Activated T-cell treated with anti-CD3 and anti-CD28 coated beads, Interleukin-2, amount 50 U/mL, for 24 hours (primary cell): ENCODE measurements around the gene NDE1.
"Not testable (repeated sequence)": the region's sequence is repeated elsewhere in the genome, so short reads cannot be mapped to it uniquely, and the experiment has no call there.

ENCODE experiments used
- DNase-seq: peaks from one replicate; pipeline ENCODE4 v3.0.0-alpha.2; 2020
- H3K27ac Mint-ChIP-seq: 2 replicates; pipeline ENCODE4 v1.8.0; 2020; ENCODE audit warnings: mild to moderate bottlenecking, mixed read lengths
- H3K27me3 Mint-ChIP-seq: 2 replicates; pipeline ENCODE4 v1.8.0; 2020; ENCODE audit warnings: mixed read lengths
- H3K36me3 Mint-ChIP-seq: 2 replicates; pipeline ENCODE4 v1.8.0; 2020; ENCODE audit warnings: low read depth, mixed read lengths
- H3K4me1 Mint-ChIP-seq: 2 replicates; pipeline ENCODE4 v1.8.0; 2020; ENCODE audit warnings: low read depth, mixed read lengths
- H3K4me3 Mint-ChIP-seq: 2 replicates; pipeline ENCODE4 v1.8.0; 2020; ENCODE audit warnings: mild to moderate bottlenecking, moderate library complexity, mixed read lengths
- H3K9me3 Mint-ChIP-seq: 2 replicates; pipeline ENCODE4 v1.8.0; 2020; ENCODE audit warnings: mixed read lengths

The NDE1 gene

GRCh38 chr16:15650019-15650697 is at the start of gene NDE1:
NDE1 (plus strand) TSS chr16:15650245; CDS start chr16:15664779, 14,534 bp downstream.
- H3K4me1 Mint-ChIP-seq: peaks cover 40% of the 10 kb centered on the region

GRCh38 chr16:15601212-15601879 is 48.7 kb upstream of the NDE1 start:
- H3K27me3 Mint-ChIP-seq: no peaks in the 10 kb centered on the region
- peaks cover 14% of the 10 kb centered on the region for H3K4me1 Mint-ChIP-seq
- no peak for DNase-seq
- peaks cover 98% of the 10 kb centered on the region for H3K36me3 Mint-ChIP-seq
- no peak overlapping the region for H3K4me3 Mint-ChIP-seq
- H3K27ac Mint-ChIP-seq: peak overlapping the region; percentile 48
- H3K9me3 Mint-ChIP-seq: no peaks in the 10 kb centered on the region

More at GRCh38 chr16:15650019-15650697, at the start of gene NDE1:
- Mint-ChIP-seq H3K27me3 (no peaks in the 10 kb centered on the region), H3K27ac (peak within 1 kb of the TSS; percentile 99), H3K4me3 (peak within 1 kb of the TSS; percentile 99), H3K9me3 (no peaks in the 10 kb centered on the region), H3K36me3 (peaks cover 42% of the 10 kb centered on the region)
- peak; percentile 89 for DNase-seq

- no peak for DNase-seq
- Mint-ChIP-seq H3K4me1 (peaks cover 14% of the 10 kb centered on the region), H3K4me3 (no peak overlapping the region), H3K27me3 (no peaks in the 10 kb centered on the region), H3K9me3 (no peaks in the 10 kb centered on the region), H3K27ac (no peak overlapping the region), H3K36me3 (peaks cover 98% of the 10 kb centered on the region)
Observed at GRCh38 chr16:15602285-15603044, 47.6 kb upstream of the NDE1 start.

GRCh38 chr16:15604460-15605440 is 45.3 kb upstream of the NDE1 start:
- H3K4me3 Mint-ChIP-seq: no peak overlapping the region
- H3K36me3 Mint-ChIP-seq: peaks cover 99% of the 10 kb centered on the region
- no peaks in the 10 kb centered on the region for H3K9me3 Mint-ChIP-seq

GRCh38 chr16:15605839-15606517 is 44.1 kb upstream of the NDE1 start:
- Mint-ChIP-seq H3K27me3 (no peaks in the 10 kb centered on the region), H3K9me3 (no peaks in the 10 kb centered on the region), H3K36me3 (peaks cover 99% of the 10 kb centered on the region), H3K4me3 (no peak overlapping the region), H3K4me1 (peaks cover 14% of the 10 kb centered on the region), H3K27ac (peak overlapping the region; percentile 68)
- no peak for DNase-seq

More at GRCh38 chr16:15604460-15605440, 45.3 kb upstream of the NDE1 start:
- Mint-ChIP-seq H3K4me1 (peaks cover 6% of the 10 kb centered on the region), H3K27me3 (no peaks in the 10 kb centered on the region), H3K27ac (peak overlapping the region; percentile 68)
- no peak for DNase-seq

- H3K27ac Mint-ChIP-seq: peak overlapping the region; percentile 68
- no peaks in the 10 kb centered on the region for H3K9me3 Mint-ChIP-seq
- peaks cover 16% of the 10 kb centered on the region for H3K4me1 Mint-ChIP-seq
- no peak overlapping the region for H3K4me3 Mint-ChIP-seq
- no peaks in the 10 kb centered on the region for H3K27me3 Mint-ChIP-seq
- peaks cover 98% of the 10 kb centered on the region for H3K36me3 Mint-ChIP-seq
- no peak for DNase-seq
Observed at GRCh38 chr16:15606518-15607220, 43.4 kb upstream of the NDE1 start.

GRCh38 chr16:15607221-15607699 is 42.8 kb upstream of the NDE1 start:
- not testable (repeated sequence) for H3K4me3 Mint-ChIP-seq, DNase-seq, H3K9me3 Mint-ChIP-seq, H3K27me3 Mint-ChIP-seq
- Mint-ChIP-seq H3K4me1 (peaks cover 18% of the 10 kb centered on the region), H3K36me3 (peaks cover 98% of the 10 kb centered on the region), H3K27ac (peak overlapping the region; percentile 68)

- Mint-ChIP-seq H3K36me3 (peaks cover 98% of the 10 kb centered on the region), H3K9me3 (no peaks in the 10 kb centered on the region), H3K27me3 (no peaks in the 10 kb centered on the region), H3K27ac (peak overlapping the region; percentile 30), H3K4me3 (no peak overlapping the region), H3K4me1 (peaks cover 18% of the 10 kb centered on the region)
- no peak for DNase-seq
Observed at GRCh38 chr16:15607700-15608396, 42.2 kb upstream of the NDE1 start.

- no peaks in the 10 kb centered on the region for H3K9me3 Mint-ChIP-seq
- H3K27me3 Mint-ChIP-seq: no peaks in the 10 kb centered on the region
- peaks cover 18% of the 10 kb centered on the region for H3K4me1 Mint-ChIP-seq
- H3K4me3 Mint-ChIP-seq: no peak overlapping the region
- H3K27ac Mint-ChIP-seq: peak overlapping the region; percentile 30
- no peak for DNase-seq
- peaks cover 95% of the 10 kb centered on the region for H3K36me3 Mint-ChIP-seq
Observed at GRCh38 chr16:15608398-15609285, 41.4 kb upstream of the NDE1 start.

GRCh38 chr16:15609286-15609649 is 40.8 kb upstream of the NDE1 start:
- Mint-ChIP-seq H3K27ac (no peak overlapping the region), H3K27me3 (no peaks in the 10 kb centered on the region), H3K4me1 (peaks cover 18% of the 10 kb centered on the region), H3K9me3 (no peaks in the 10 kb centered on the region), H3K36me3 (peaks cover 95% of the 10 kb centered on the region), H3K4me3 (no peak overlapping the region)
- DNase-seq: no peak

- no peaks in the 10 kb centered on the region for H3K27me3 Mint-ChIP-seq
- H3K9me3 Mint-ChIP-seq: no peaks in the 10 kb centered on the region
- H3K4me1 Mint-ChIP-seq: peaks cover 18% of the 10 kb centered on the region
- no peak overlapping the region for H3K4me3 Mint-ChIP-seq
- peaks cover 90% of the 10 kb centered on the region for H3K36me3 Mint-ChIP-seq
- H3K27ac Mint-ChIP-seq: peak overlapping the region; percentile 37
- DNase-seq: no peak
Observed at GRCh38 chr16:15610369-15610871, 39.6 kb upstream of the NDE1 start.

GRCh38 chr16:15611610-15612009 is 38.4 kb upstream of the NDE1 start:
- Mint-ChIP-seq H3K9me3 (no peaks in the 10 kb centered on the region), H3K4me3 (no peak overlapping the region), H3K27ac (peak overlapping the region; percentile 64), H3K4me1 (peaks cover 18% of the 10 kb centered on the region), H3K27me3 (no peaks in the 10 kb centered on the region), H3K36me3 (peaks cover 89% of the 10 kb centered on the region)
- DNase-seq: no peak
